ENCODE measurements around the gene CDK10. TPM values are rescaled to one million over a fixed set of nuclear protein-coding genes. Genes with fewer than 3 reads are reported as not detected.

CDK10 gene
- total RNA-seq, 1 donor from 2014 or later, result 122 TPM

- Mint-ChIP-seq H3K27ac (no peak overlapping the region), H3K9me3 (no peaks in the 10 kb centered on the region), H3K36me3 (peaks cover 31% of the 10 kb centered on the region), H3K27me3 (ENCODE audit: low read depth) (no peaks in the 10 kb centered on the region), H3K4me3 (no peak overlapping the region), H3K4me1 (peaks cover 9% of the 10 kb centered on the region)
- DNase-seq (ENCODE audit: low spot score in 2 of 2, unreplicated experiment in 2 of 2), result no peak
- TF ChIP-seq, protein P1, sequence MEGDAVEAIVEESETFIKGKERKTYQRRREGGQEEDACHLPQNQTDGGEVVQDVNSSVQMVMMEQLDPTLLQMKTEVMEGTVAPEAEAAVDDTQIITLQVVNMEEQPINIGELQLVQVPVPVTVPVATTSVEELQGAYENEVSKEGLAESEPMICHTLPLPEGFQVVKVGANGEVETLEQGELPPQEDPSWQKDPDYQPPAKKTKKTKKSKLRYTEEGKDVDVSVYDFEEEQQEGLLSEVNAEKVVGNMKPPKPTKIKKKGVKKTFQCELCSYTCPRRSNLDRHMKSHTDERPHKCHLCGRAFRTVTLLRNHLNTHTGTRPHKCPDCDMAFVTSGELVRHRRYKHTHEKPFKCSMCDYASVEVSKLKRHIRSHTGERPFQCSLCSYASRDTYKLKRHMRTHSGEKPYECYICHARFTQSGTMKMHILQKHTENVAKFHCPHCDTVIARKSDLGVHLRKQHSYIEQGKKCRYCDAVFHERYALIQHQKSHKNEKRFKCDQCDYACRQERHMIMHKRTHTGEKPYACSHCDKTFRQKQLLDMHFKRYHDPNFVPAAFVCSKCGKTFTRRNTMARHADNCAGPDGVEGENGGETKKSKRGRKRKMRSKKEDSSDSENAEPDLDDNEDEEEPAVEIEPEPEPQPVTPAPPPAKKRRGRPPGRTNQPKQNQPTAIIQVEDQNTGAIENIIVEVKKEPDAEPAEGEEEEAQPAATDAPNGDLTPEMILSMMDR (IDR thresholded peaks at IDR 0.05; ENCODE audit: unreplicated experiment), result no peak
Measured at GRCh38 chr16:89733792-89734191, 47.3 kb downstream of the CDK10 start.

DNA sequence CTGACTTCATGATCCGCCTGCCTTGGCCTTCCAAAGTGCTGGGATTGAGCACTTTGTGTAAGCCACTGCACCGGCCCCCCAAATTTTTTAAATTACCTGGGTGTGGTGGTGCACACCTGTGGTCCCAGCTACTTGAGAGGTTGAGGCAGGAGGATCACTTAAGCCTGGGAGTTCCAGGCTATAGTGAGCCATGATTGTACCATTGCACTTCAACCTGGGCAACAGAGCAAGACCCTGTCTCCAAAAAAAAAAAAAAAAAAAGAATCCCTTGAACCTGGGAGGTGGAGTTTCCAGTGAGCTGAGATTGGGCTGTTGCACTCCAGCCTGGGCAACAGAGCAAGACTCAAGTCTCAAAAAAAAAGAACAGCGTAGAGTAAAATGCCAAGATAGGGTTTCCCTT is 50.1 kb downstream of the CDK10 start:
- no peak overlapping the region for H3K27ac Mint-ChIP-seq
- H3K4me1 Mint-ChIP-seq, result no peaks in the 10 kb centered on the region
- H3K27me3 Mint-ChIP-seq (ENCODE audit: low read depth), result no peaks in the 10 kb centered on the region
- DNase-seq (ENCODE audit: low spot score in 2 of 2, unreplicated experiment in 2 of 2), result no peak
- TF ChIP-seq, protein P1 (IDR thresholded peaks at IDR 0.05; ENCODE audit: unreplicated experiment), result no peak
- H3K36me3 Mint-ChIP-seq, result peaks cover 29% of the 10 kb centered on the region
- H3K4me3 Mint-ChIP-seq, result no peak overlapping the region
- no peaks in the 10 kb centered on the region for H3K9me3 Mint-ChIP-seq

DNA sequence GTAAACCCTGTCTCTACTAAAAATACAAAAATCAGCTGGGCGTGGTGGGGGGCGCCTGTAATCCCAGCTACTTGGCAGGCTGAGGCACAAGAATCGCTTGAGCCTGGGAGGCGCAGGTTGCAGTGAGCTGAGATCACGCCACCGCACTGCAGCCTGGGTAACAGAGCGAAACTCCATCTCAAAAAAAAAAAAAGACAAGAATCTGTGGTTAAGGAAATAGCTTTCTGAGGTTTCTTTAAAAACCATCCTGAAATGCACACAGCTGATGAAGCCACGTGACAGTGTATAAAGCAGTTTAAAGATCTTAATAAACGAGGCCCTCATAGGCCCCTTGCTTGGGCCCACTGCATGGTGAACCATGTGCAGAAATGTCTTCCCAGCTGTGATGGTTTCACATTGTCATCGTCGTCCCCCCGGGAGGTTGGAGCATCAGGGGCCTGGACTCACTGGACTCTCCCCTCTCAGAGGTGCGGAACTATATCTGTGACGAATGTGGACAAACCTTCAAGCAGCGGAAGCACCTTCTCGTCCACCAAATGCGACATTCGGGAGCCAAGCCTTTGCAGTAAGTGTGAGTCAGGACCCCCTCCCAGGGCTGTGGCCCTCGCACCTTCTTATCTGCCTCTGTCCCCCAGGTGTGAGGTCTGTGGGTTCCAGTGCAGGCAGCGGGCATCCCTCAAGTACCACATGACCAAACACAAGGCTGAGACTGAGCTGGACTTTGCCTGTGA is 51.0 kb downstream of the CDK10 start:
- Mint-ChIP-seq H3K4me1 (no peaks in the 10 kb centered on the region), H3K27ac (no peak overlapping the region), H3K36me3 (peaks cover 24% of the 10 kb centered on the region), H3K9me3 (no peaks in the 10 kb centered on the region), H3K27me3 (ENCODE audit: low read depth) (no peaks in the 10 kb centered on the region), H3K4me3 (no peak overlapping the region)
- no peak for DNase-seq (ENCODE audit: low spot score in 2 of 2, unreplicated experiment in 2 of 2)
- TF ChIP-seq, protein P1 (IDR thresholded peaks at IDR 0.05; ENCODE audit: unreplicated experiment), result no peak

GRCh38 chr16:89738072-89738377 is 51.5 kb downstream of the CDK10 start:
- Mint-ChIP-seq H3K27me3 (ENCODE audit: low read depth) (no peaks in the 10 kb centered on the region), H3K36me3 (peaks cover 25% of the 10 kb centered on the region), H3K4me1 (no peaks in the 10 kb centered on the region), H3K27ac (no peak overlapping the region), H3K9me3 (no peaks in the 10 kb centered on the region), H3K4me3 (no peak overlapping the region)
- DNase-seq (ENCODE audit: low spot score in 2 of 2, unreplicated experiment in 2 of 2), result no peak
- TF ChIP-seq, protein P1 (IDR thresholded peaks at IDR 0.05; ENCODE audit: unreplicated experiment), result no peak

- H3K4me1 Mint-ChIP-seq, result no peaks in the 10 kb centered on the region
- no peak overlapping the region for H3K27ac Mint-ChIP-seq
- no peak for DNase-seq (ENCODE audit: low spot score in 2 of 2, unreplicated experiment in 2 of 2)
- H3K4me3 Mint-ChIP-seq, result no peak overlapping the region
- peaks cover 24% of the 10 kb centered on the region for H3K36me3 Mint-ChIP-seq
- H3K27me3 Mint-ChIP-seq (ENCODE audit: low read depth), result no peaks in the 10 kb centered on the region
- TF ChIP-seq, protein P1 (IDR thresholded peaks at IDR 0.05; ENCODE audit: unreplicated experiment), result no peak
- no peaks in the 10 kb centered on the region for H3K9me3 Mint-ChIP-seq
Measured at GRCh38 chr16:89738538-89739317, 52.2 kb downstream of the CDK10 start.
